NB4 (cell line): ENCODE results near the gene GFY.

Experiments
- DNase-seq: peaks from one replicate; pipeline ENCODE4 v3.0.0; 2010; ENCODE audit warnings: low read depth
- H3K4me3 ChIP-seq: one replicate; pipeline ENCODE4 v1.5.1; 2011; ENCODE audit warnings: mild to moderate bottlenecking, low read depth, low read length, moderate library complexity
- MYC ChIP-seq: IDR thresholded peaks from 2 replicates; pipeline ENCODE4 v1.6.1; 2011; ENCODE audit warnings: low read depth, low read length
- POLR2A ChIP-seq: IDR thresholded peaks from 2 replicates; pipeline ENCODE4 v1.6.1; 2011; ENCODE audit warnings: mild to moderate bottlenecking; ENCODE audit not compliant: insufficient read length; ENCODE audit errors: extremely low read depth
- TF ChIP-seq, protein P1 (sequence below): IDR thresholded peaks from 2 replicates; pipeline ENCODE4 v1.6.1; 2011; ENCODE audit warnings: low read depth, low read length
- TF ChIP-seq, protein P2 (sequence below): IDR thresholded peaks from one replicate; pipeline ENCODE4 v1.5.1; 2012; ENCODE audit warnings: low read depth, low read length

Gene GFY

DNA sequence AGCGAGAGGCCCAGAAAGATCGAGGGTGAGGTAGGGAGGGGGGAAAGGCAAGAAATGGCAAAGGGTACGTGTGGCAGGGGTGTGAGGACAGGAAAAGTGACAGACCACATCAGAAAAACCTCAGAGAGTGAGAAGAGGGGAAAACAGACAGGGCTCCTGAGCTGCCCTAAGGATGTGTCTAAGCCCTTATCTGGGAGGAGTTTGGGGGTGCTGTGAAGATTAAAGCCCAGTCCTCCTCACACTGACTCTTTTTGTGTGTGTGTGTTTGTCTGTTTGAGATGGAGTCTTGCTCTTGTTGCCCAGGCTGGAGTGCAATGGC, 1.2 kb upstream of the GFY start:
- TF ChIP-seq POLR2A (no peak), MYC (no peak)
- TF ChIP-seq, protein P1, sequence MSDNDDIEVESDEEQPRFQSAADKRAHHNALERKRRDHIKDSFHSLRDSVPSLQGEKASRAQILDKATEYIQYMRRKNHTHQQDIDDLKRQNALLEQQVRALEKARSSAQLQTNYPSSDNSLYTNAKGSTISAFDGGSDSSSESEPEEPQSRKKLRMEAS = no peak
- TF ChIP-seq, protein P2, sequence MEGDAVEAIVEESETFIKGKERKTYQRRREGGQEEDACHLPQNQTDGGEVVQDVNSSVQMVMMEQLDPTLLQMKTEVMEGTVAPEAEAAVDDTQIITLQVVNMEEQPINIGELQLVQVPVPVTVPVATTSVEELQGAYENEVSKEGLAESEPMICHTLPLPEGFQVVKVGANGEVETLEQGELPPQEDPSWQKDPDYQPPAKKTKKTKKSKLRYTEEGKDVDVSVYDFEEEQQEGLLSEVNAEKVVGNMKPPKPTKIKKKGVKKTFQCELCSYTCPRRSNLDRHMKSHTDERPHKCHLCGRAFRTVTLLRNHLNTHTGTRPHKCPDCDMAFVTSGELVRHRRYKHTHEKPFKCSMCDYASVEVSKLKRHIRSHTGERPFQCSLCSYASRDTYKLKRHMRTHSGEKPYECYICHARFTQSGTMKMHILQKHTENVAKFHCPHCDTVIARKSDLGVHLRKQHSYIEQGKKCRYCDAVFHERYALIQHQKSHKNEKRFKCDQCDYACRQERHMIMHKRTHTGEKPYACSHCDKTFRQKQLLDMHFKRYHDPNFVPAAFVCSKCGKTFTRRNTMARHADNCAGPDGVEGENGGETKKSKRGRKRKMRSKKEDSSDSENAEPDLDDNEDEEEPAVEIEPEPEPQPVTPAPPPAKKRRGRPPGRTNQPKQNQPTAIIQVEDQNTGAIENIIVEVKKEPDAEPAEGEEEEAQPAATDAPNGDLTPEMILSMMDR = no peak
- no peak for DNase-seq
- H3K4me3 ChIP-seq = no peak overlapping the region

DNA sequence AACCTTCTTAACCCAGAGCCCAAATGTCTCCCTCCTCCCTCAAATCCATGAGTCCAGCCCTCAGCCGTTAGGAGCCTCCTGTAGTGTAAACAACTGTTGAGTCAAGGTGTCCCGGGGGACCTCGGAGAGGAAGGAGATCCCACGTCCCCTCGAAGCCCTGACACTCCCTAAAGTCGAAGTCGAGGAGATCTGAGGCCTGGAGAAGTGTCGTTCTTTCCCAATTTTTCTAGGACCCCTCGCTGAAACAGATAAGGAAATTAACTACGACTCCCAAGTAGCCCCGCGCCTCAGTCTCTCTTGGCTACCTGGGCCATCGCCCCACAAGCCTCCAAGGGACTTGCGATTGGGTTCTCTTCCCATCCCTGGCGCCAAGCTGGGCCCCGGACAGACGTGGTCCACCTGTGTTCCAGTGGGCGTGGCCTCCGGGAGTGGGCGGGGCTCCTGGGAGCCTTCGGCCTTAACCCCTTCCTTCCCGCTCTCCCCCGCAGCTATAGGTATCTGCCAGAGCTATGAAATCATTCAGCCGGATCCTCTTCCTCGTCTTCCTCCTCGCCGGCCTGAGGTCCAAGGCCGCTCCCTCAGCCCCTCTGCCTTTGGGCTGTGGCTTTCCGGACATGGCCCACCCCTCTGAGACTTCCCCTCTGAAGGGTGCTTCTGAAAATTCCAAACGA, 869 bp downstream of the GFY start:
- DNase-seq = peak; percentile 53
- TF ChIP-seq MYC (no peak), POLR2A (no peak)
- TF ChIP-seq, protein P2 = no peak
- TF ChIP-seq, protein P1 = no peak
- H3K4me3 ChIP-seq = no peak overlapping the region

- TF ChIP-seq, protein P1 = no peak
- no peak for TF ChIP-seq POLR2A
- TF ChIP-seq, protein P2 = no peak
- TF ChIP-seq MYC = no peak
- DNase-seq = no peak
- no peak overlapping the region for H3K4me3 ChIP-seq
These were observed 2.2 kb downstream of the GFY start for GRCh38 chr19:49427339-49427738.

DNA sequence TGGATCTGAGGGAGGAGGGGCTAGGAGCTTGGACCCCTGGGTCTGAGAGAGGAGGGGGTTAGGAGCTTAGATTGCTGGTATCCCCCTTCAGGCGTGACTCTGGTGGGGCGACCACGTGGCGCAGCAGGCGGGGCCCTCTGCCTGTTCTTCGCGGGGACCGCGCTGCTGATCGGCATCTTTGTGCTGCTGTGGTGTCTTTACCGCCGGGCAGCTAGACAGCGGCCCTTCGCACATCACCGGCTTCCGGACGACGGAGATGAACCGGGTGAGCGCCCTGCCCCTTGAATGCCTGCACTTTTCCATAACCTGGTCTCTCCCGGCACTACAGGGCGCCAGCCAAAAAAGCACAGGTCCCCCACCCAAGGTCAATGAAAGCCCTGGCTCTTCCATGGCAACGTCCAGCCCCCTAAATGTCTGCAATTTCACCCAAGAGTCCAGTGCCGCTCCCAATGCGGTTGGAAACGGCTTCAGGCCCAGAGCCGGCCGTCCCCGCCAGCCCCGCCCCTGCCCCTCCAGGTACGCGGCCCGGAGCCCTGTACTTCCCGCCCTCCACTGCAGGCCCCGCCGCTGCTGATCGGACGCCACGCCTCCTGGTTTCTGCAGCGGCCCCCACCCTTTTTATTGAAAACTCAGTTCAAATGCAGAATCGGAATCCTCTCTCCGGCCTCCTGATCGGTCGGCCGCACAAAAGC, 2.8 kb downstream of the GFY start:
- no peak for TF ChIP-seq MYC
- TF ChIP-seq POLR2A = no peak
- TF ChIP-seq, protein P2 = no peak
- TF ChIP-seq, protein P1 = no peak
- no peak overlapping the region for H3K4me3 ChIP-seq
- DNase-seq = peak; percentile 54

- no peak overlapping the region for H3K4me3 ChIP-seq
- TF ChIP-seq, protein P2 = no peak
- no peak for TF ChIP-seq MYC
- TF ChIP-seq, protein P1 = no peak
- no peak for TF ChIP-seq POLR2A
- no peak for DNase-seq
These were observed 3.6 kb downstream of the GFY start for GRCh38 chr19:49428547-49429451.
